SH-SY5Y (cell line): ENCODE results near the gene EPAS1.

Experiments
- GATA2 ChIP-seq: IDR thresholded peaks from 2 replicates; pipeline ENCODE4 v1.6.1; 2011; ENCODE audit warnings: mild to moderate bottlenecking, low read depth, low read length
- GATA3 ChIP-seq: IDR thresholded peaks from 2 replicates; pipeline ENCODE4 v1.6.1; 2011; ENCODE audit warnings: low read depth, mild to moderate bottlenecking, low read length, moderate library complexity

The EPAS1 gene

DNA sequence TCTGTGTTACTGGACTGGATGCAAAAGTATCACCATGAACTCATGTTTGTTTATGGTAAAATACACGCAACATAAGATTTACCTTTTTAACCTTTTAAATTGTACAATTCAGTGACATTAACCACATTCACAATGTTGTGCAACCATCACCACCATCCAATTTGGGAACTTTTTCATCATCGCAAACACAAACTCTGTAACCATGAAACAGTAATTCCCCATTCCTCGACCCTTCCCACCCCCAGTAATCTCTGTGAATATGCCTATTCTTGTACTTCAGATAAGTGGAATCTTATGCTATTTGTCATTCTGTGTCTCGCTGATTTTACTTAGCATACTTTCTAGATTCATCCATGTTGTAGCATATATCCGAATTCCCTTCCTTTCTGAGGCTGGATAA lies 31.1 kb upstream of the EPAS1 start:
- TF ChIP-seq GATA2 = no peak
- no peak for TF ChIP-seq GATA3

DNA sequence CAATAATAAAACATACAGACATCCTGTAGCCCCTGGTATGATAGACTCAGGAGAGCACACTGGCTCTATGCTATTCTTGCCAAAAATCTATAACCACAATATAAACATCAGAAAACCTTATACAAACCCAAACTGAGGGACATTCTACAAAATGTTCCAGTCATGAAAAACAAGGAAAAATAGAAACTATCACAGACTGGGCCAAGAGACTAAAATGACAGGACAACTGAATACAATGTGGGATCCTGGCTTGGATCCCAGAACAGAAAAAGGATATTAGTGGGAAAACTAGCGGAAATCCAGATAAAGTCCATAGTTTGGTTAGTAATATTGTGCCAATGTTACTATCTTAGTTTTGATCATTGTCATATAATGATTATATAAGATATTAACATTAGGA lies 29.6 kb upstream of the EPAS1 start:
- TF ChIP-seq GATA3 (no peak), GATA2 (no peak)

DNA sequence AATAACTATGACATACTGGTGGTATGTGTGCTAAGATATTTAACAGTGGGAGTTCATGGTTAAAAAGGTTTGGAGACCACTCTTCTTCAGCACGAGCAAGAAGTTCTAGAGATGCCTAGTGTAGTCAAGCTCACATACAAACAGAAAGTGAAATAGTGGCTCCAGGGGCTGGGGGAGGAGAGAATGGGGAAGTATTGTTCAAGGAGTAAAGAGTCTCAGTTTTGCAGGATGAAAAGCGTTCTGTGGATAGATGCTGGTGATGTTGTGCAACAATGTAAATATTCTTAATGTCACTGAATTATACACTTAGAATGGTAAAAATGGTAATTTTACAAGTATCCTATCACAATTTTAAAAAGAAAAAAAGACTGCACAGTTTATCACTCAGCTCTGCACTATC lies 29.0 kb upstream of the EPAS1 start:
- no peak for TF ChIP-seq GATA3
- no peak for TF ChIP-seq GATA2

DNA sequence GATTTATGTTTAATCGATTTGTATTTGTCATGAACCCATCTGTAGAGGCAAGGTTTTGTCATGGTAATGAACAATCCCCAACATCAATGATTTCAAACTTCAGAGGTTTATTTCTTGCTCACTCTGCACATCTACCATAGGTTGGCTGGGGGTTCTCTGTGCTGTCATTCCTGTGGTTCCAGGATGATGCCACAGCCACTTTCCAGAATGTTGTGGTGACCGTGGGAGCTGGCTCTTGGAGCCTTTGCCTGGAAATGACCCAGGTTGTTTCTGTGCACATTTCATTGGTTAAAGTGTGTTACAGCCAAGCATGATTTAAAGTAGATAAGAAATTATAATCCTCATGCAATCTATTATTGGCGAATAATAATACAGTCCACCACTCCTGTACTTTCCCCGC lies 28.2 kb upstream of the EPAS1 start:
- TF ChIP-seq GATA2 (no peak), GATA3 (no peak)

DNA sequence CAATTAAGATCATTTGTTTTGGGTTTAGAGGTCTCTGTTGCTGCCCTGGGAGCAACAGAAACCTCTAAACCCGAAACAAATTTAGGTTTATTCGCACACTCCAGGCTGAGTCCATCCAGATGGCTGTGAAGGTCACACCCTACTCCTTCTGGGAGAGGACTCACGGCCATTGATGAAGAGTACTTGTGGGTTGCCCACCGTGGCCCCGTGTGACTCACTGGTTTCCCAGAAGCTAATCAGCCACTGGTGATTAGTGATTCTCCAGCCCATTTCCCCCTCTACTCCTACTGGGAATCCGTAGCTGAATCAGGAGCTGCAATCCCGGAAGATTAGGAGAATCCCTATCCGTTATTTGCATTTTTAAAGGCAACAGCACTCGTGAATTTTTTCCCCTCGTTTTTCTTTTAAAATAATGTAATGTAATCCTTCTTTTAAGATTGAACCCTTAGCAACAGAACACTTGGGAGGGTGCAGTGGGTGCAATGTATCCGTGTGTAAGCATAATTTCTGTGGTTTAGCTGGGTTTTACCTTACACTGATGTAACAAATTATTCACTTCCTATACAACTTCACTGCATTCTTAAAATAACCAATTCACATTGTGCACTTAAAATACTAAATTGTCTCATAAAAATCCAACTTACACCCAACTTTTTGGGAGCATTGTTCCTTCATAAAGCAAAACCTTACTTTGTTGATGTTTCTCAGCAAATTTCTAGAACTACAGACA lies 27.5 kb upstream of the EPAS1 start:
- TF ChIP-seq GATA2 (no peak), GATA3 (no peak)

DNA sequence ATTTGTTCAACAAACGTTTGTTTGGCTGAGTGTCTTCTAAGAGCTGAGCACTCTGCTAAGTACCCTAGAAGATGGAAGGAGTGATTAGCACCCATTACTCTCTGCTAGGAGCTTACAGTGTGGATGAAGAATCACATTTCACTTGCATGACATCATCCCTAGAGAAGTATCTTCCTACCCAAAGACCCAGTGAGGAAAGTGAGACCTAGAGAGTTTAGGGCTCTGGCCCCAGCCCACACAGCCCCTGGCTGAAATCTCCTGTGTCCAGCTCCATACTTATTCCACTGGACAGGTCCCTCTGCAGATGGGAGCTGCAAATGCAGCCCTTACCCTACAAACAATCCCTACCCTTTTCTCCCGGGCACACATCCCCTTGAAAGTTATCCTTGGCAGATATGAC lies 26.8 kb upstream of the EPAS1 start:
- TF ChIP-seq GATA3 (no peak), GATA2 (no peak)

DNA sequence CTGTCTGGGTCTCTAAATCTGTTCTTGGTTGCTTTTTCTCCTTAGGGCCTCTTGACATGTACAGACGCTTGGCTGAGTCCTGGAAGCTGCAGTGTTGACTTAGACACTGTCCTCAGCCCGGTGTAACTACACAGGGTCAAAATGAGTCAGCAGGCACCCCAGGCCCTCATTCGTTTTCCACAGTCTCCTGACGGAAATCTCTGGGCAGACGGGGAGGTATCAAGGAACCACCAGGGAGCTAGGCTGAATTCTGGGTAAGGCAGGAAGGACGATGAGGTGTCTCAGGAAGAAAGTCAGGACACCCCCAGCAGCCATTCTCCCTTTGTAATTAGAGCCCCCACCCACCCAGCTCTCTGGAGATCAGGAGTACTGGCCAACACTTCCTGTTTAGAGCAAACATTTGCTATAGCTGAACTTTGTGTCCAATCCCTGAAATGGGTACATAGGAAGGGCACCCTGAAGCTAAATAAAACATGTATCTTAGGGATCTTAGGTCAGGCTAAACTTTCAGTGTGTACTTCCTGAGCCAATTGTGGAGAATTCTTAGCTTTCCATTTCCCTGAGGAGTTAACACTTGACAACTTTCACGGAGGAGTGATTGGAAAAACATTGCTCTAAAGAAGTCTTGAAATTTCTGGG lies 23.9 kb upstream of the EPAS1 start:
- no peak for TF ChIP-seq GATA3
- TF ChIP-seq GATA2 = no peak

DNA sequence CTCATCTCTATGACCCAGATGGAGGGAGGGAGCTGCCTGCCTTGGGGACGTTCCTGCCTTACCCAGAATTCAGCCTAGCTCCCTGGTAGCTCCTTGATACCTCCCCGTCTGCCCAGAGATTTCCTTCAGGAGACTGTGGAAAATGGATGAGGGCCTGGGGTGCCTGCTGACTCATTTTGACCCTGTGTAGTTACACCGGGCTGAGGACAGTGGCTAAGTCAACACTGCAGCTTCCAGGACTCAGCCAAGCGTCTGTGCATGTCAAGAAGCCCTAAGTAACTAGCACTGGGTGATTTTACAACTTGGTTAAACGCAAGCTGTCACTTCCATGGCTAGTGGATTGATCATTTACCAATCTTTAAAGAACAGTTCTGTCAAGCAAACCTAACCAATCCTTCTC lies 23.3 kb upstream of the EPAS1 start:
- TF ChIP-seq GATA3 = no peak
- no peak for TF ChIP-seq GATA2

DNA sequence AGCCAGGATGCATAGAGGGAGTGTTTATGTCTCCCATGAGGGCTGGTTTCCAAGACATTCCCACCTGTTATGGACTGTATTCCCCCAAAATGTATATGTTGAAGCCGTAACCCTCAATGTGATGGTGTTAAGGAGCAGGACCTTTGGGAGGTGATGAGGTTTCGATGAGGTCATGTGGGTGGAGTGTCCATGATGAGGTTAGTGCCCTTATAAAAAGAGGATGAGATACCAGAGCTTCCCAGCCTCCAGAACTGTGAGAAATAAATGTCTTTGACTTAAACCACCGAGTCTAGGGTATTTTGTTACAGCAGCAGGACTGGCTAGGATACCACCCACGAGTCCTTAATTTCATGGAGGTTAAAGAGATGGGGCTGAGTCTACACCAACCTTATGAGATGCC lies 22.6 kb upstream of the EPAS1 start:
- TF ChIP-seq GATA3 = no peak
- no peak for TF ChIP-seq GATA2

DNA sequence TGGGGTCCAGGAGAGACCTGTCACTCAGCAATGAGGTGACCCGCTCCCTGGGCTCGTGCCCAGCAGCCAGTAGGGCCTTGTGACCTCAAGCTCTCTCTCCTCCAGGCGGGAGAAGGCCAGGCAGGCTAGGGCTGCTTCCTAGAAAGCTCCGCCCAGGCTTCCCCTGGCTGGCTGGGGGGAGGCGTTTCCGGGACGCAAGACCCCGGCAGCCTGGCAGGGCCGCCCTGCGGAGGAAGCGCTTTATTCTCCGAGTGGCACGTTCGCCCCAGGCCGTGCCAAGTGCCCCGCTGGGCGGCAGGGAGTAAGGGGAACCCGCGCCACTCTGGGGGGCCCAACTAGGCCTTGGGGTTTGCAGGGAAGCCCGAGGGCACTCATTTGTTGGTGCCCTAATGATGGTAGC lies 21.2 kb upstream of the EPAS1 start:
- TF ChIP-seq GATA3 (no peak), GATA2 (no peak)

DNA sequence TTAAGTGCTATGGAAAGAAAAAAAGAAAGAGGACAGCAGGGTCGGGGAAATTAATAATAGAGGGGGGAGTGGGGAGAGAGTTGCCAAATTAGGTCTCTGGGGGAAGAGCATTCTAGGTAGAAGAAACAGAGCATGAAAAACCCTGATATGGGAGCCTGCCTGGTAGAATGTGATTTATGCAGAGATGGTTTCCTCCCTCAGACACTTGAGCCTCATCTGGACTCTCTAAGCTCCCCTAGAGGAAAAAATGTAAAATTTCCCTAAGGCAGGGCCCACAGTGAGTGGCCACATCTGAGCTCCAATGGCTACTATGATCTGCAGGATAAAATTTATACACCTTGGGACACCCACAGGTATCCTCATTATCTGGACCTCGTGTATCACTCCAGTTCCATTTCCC lies 20.6 kb upstream of the EPAS1 start:
- TF ChIP-seq GATA3 (no peak), GATA2 (no peak)

DNA sequence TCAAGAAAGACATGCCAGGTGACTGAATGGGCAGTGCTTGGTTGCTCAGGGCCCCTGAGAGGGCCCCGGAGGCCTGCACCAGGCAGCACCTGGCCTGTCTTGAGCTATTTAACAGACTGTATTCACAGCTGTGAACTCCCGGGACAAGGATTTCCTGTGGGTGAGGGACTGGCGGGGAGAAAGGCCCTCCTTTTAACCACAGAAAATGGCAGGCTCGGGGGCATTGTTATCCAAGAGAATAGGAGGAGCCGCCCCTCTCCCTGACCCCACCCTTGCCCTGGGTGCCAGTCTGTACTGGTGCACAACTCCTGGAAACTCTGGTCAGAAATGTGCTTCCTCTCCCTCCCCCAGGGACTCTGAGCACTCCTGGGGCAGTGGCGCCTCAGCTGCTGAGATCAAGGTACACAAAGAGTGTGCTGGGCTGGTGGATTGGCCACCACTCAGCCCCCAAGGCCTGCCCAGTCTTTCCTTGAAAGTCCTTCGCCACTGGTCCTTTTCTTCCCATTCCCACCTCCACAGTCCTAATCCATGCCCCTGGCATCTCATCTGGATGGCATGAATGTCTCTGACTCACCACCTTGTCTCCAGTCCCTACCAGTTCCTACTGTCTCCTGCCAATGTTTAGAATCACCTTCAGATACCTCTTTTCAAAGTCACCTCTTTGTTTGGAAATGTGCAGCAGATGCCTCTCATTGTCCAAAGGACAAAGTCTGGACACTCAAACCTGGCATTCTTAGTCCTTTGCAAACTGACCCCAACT lies 19.6 kb upstream of the EPAS1 start:
- TF ChIP-seq GATA2 = no peak

DNA sequence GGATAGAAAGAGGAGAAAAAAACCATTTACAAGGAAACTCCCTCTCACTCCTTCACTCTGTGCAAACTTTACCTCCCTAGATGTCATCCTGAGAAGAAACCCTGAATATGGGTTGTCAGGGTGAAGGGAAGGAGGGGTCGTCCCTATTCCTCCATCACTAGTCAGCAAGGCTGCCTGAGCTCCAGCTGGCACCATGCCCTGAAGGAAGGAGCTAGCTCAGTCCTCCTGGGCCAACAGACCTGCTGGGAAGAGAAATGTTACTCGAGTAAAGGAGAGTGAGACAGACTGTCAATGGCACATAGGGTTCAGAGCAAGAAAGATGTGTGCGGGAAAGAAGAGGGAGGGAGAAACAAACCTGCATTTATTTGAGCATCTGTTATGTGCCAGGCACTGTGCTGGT lies 18.3 kb upstream of the EPAS1 start:
- no peak for TF ChIP-seq GATA2

DNA sequence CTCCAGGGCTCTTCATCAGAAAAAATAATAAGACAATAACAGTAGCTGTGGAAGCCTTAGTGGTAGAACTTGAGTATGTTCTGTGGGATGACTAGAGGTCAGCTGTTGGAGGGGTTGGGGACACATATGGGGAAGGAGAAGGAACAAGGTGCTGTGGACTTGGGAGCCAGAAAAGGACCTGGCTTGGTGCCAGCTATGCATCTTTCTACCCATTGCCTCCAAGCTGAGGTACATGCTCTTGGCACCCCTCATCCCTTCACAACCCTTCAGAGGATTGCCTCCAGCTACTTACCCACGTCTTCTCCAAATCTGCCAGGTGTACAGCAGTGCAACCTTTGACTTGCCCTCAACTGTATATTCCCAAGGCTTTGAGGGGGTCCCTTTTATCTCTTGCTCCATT lies 15.3 kb upstream of the EPAS1 start:
- TF ChIP-seq GATA3 = no peak
- no peak for TF ChIP-seq GATA2

DNA sequence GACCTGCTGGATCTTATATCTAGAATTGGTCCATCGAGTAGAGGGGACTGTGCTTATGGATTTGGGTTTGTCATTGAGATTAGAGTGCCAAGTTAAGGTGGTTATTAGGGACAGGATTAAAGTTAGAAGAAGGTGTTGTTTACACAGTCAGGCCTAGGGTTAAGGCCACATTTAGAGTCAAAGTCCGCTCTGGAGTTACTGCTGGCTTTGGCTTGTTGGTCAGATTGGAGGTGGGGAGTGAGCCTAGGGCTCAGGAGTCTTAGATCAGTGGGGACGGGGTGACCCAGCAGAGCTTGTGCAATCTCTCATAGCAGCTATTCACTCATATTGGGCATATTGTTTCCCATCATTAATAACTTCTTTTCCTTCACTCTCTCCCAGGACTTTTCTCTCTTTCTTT lies 13.5 kb upstream of the EPAS1 start:
- no peak for TF ChIP-seq GATA3
- TF ChIP-seq GATA2 = no peak

DNA sequence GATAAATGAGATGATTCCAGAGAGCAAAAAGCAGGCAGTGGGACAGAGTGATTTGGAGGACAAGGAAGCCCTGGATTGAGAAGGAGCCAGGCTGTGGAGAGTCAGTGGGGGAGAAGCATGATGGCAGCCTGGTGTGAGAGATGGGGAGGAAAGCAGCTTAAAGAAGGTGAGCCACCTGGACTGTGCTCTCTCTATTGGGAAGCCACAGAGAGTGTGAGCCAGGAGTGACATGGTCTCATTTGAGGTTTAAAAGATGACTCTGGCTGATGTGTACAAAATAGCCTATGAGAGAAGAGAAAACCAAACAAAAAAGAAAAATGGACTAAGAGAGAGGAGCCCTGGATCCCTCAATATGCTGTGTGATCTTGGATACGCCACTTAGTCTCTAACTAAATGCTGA lies 12.9 kb upstream of the EPAS1 start:
- TF ChIP-seq GATA3 (no peak), GATA2 (no peak)
